Smooth muscle cell (in vitro differentiated cells): ENCODE results near the gene TRMT112. TPM values are rescaled to one million over a fixed set of nuclear protein-coding genes. Genes with fewer than 3 reads are reported as not detected.

Experiments used
- DNase-seq: peaks from one replicate; lab custom pipeline; 2025; ENCODE audit not compliant: unreplicated experiment; lab: John Stamatoyannopoulos, UW
- H2AFZ ChIP-seq: fragments of 200-600 bp; sonication (generic); 2 replicates; pipeline ENCODE4 v1.6.0; 2016; ENCODE audit warnings: antibody characterized with exemption, low read depth, mild to moderate bottlenecking
- H3F3A ChIP-seq: fragments of 200-600 bp; sonication (generic); 2 replicates; pipeline ENCODE4 v1.6.0; 2017; ENCODE audit warnings: antibody characterized with exemption, low read depth
- H3K27ac ChIP-seq: fragments of 200-600 bp; sonication (generic); 2 replicates; pipeline ENCODE4 v1.5.1; 2016; ENCODE audit warnings: low read depth, mild to moderate bottlenecking
- H3K27me3 ChIP-seq: fragments of 200-600 bp; sonication (generic); 2 replicates; pipeline ENCODE4 v1.6.1; 2016; ENCODE audit warnings: low read depth, mild to moderate bottlenecking
- H3K36me3 ChIP-seq: fragments of 200-600 bp; sonication (generic); 2 replicates; pipeline ENCODE4 v1.5.1; 2016; ENCODE audit warnings: low read depth
- H3K4me1 ChIP-seq: fragments of 200-600 bp; sonication (generic); 2 replicates; pipeline ENCODE4 v1.5.1; 2016; ENCODE audit warnings: low read depth
- H3K4me2 ChIP-seq: fragments of 200-600 bp; sonication (generic); 2 replicates; pipeline ENCODE4 v1.6.0; 2016; ENCODE audit warnings: mild to moderate bottlenecking
- H3K4me3 ChIP-seq: fragments of 200-600 bp; sonication (generic); 2 replicates; pipeline ENCODE4 v1.5.1; 2016; ENCODE audit warnings: mild to moderate bottlenecking
- H3K79me2 ChIP-seq: fragments of 200-600 bp; sonication (generic); 2 replicates; pipeline ENCODE4 v1.6.0; 2016; ENCODE audit warnings: low read depth, mild to moderate bottlenecking
- H3K9ac ChIP-seq: fragments of 200-600 bp; sonication (generic); 2 replicates; pipeline ENCODE4 v1.6.0; 2016; ENCODE audit warnings: low read depth
- H3K9me3 ChIP-seq: fragments of 200-600 bp; sonication (generic); replicated peaks from 2 replicates; pipeline ENCODE4 v1.5.1; 2016; ENCODE audit warnings: low read depth
- H4K20me1 ChIP-seq: fragments of 200-600 bp; sonication (generic); 2 replicates; pipeline ENCODE4 v1.6.0; 2016; ENCODE audit warnings: low read depth
- CTCF ChIP-seq: fragments of 200-600 bp; sonication (generic); IDR thresholded peaks from 2 replicates; pipeline ENCODE4 v1.5.1; 2017; ENCODE audit warnings: borderline replicate concordance, mild to moderate bottlenecking, antibody characterized with exemption; ENCODE audit not compliant: insufficient read depth, poor library complexity, severe bottlenecking
- WGBS: methylation state at CpG from one replicate; pipeline ENCODE4 v1.1.7; 2016; ENCODE audit warnings: low lambda C conversion rate; 5-methylcytosine and 5-hydroxymethylcytosine counted together
- polyA plus RNA-seq: library from polyadenylated mRNA; unstranded; fragments of >200 nt; fragmentation: Nextera tagmentation; extraction: Ambion mirVana; gene quantifications from 2 replicates; pipeline ENCODE4 v1.2.1, GENCODE V29; 2016
- total RNA-seq: library from RNA; depleted of rRNA; stranded (reverse); fragments of >200 nt; gene quantifications from 2 replicates; pipeline ENCODE4 v1.2.3, GENCODE V29; 2014

TRMT112 gene
- total and polyA plus RNA-seq, 2 experiments from 2014 or later, result 285 to 327 TPM

GRCh38 chr11:64297699-64298358 is 19.5 kb downstream of the TRMT112 start:
- Histone ChIP-seq H3K4me1 (peaks cover 12% of the 10 kb centered on the region), H3K79me2 (no peaks in the 10 kb centered on the region), H3K36me3 (no peaks in the 10 kb centered on the region), H3K9ac (no peak overlapping the region), H4K20me1 (peaks cover 3% of the 10 kb centered on the region), H3F3A (no peaks in the 10 kb centered on the region), H3K4me3 (no peak overlapping the region), H3K9me3 (no peaks in the 10 kb centered on the region), H3K27me3 (peaks cover 79% of the 10 kb centered on the region), H3K4me2 (no peak overlapping the region), H3K27ac (no peak overlapping the region), H2AFZ (no peak overlapping the region)
- DNase-seq, result no peak
- TF ChIP-seq CTCF, result no peak
- WGBS, result 86% methylated on average over 18 of the region's 18 CpGs

- H2AFZ ChIP-seq, result no peak overlapping the region
- peaks cover 86% of the 10 kb centered on the region for H3K27me3 ChIP-seq
Measured at GRCh38 chr11:64296830-64297698, 20.3 kb downstream of the TRMT112 start.

GRCh38 chr11:64296236-64296635 is 21.1 kb downstream of the TRMT112 start:
- Histone ChIP-seq H3K4me2 (no peak overlapping the region), H4K20me1 (peaks cover 11% of the 10 kb centered on the region), H3F3A (no peaks in the 10 kb centered on the region), H3K9me3 (no peaks in the 10 kb centered on the region), H3K4me3 (no peak overlapping the region), H2AFZ (no peak overlapping the region), H3K27ac (no peak overlapping the region), H3K4me1 (peaks cover 17% of the 10 kb centered on the region), H3K36me3 (no peaks in the 10 kb centered on the region), H3K79me2 (no peaks in the 10 kb centered on the region), H3K27me3 (peaks cover 94% of the 10 kb centered on the region), H3K9ac (no peak overlapping the region)
- no peak for TF ChIP-seq CTCF
- DNase-seq, result no peak
- WGBS, result 45% methylated on average over 1 of the region's 1 CpG

More at GRCh38 chr11:64296830-64297698, 20.3 kb downstream of the TRMT112 start:
- no peaks in the 10 kb centered on the region for H3F3A ChIP-seq
- no peak overlapping the region for H3K4me3 ChIP-seq
- no peaks in the 10 kb centered on the region for H3K36me3 ChIP-seq
- peaks cover 16% of the 10 kb centered on the region for H3K4me1 ChIP-seq
- H3K4me2 ChIP-seq, result no peak overlapping the region
- TF ChIP-seq CTCF, result no peak
- 45% methylated on average over 34 of the region's 34 CpGs for WGBS
- no peaks in the 10 kb centered on the region for H3K79me2 ChIP-seq
- no peak for DNase-seq
- no peaks in the 10 kb centered on the region for H3K9me3 ChIP-seq
- H3K9ac ChIP-seq, result no peak overlapping the region
- H4K20me1 ChIP-seq, result peaks cover 11% of the 10 kb centered on the region
- no peak overlapping the region for H3K27ac ChIP-seq
